Stimulated activated CD4-positive, alpha-beta T cell treated with anti-CD3 and anti-CD28 coated beads, Interleukin-2, amount 100 ng/mL, for 24 hours (primary cell): ENCODE data around the gene CPVL.

Experiments
- DNase-seq, 2 donors: peaks; one replicate each; pipeline ENCODE4 v3.0.0-alpha.2; 2020

CPVL gene

DNA sequence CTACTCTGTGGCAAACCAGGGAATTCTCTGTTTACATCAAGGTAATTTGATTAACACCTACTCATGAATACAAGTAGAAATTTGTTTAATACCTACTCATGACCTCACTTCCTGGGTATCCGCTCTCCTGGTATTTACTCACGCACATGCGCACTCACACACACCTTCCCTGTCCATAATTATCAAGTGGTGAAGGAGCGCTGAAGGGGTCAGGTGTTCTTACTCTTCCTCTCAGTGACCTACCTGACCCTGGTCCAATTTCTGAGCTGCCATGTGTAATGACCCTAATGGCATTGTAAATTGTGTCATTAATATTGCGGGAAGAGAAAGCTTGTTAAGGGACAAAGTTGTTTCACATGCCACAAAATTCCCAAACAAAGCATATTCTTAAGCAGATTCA lies 146.9 kb downstream of the CPVL start:
- DNase-seq = no peak

GRCh38 chr7:28998105-28998504 lies 148.2 kb downstream of the CPVL start:
- no peak for DNase-seq

- DNase-seq = no peak
Measured at GRCh38 chr7:28996836-28997235, 149.5 kb downstream of the CPVL start.

DNA sequence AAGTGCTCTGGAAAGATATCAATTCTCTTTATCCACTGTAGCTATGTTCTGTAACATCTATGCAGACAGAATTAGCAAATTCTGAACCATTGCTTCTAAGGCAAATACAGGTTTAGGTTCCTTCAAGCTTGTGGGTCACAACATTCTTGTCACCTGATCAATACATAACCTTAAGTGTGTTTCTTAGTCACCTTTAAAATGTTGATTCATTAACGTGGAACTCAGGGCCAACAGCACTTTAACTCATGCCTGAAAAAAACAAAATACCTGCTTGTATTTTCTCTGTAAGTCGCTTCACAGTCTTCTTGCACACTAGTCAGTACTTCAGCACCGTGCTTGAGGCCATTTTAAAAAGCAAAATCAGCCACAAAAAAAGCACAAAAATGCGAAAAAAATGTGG lies 153.0 kb downstream of the CPVL start:
- no peak for DNase-seq

DNA sequence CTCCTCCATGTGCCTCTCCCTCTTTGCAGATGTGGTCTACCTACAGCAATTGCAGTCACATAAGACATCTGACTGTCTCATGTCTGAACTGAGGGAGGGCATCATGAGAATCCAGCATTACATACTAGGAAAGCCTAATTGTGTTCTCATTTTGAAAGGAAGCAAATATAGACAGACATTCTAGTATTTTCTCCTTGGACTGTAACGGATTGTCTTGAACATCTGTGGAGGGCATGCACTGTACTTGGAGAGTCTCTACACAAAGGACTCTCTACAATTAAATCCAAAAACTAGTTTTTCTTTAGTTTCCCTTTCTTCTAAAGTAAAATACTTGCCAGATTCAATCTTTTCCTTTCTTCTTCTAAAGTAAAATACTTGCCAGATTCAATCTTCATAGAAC lies 153.5 kb downstream of the CPVL start:
- no peak for DNase-seq

DNA sequence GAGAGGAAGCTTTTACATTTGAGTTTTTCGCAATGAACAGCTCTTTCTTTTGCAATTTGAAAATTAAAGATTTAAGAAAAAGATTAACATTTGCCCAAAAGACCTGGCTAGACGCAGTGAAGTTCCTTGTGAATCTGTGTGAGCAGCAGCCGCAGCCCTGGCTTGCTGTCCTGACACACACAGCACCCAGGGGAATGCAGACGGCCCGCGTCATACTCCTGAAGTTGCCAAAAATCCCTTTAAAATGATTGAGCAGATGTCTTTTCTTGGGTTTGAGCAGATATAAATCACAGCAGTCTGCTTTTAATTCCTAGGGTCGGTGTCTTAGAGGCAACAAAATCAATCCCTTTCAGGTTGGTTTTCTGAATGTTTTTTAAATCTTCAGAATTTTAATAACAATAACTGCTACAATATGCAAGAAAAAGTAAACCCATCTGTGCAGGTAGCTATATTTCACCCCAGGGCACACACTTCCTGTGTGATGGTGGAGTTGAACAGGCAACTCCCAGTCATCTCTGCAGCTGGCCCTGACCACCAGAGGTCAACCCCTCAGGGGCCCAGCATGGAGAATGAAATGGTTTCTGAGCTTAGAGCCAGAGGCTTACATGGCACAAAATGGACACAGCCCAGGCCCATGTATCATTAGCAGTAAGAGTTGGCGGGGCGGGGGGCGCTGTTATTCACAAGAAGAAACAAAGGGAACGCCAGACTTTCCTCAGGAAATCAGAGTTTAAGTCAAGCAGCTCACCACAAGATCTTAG lies 156.0 kb downstream of the CPVL start:
- no peak for DNase-seq

DNA sequence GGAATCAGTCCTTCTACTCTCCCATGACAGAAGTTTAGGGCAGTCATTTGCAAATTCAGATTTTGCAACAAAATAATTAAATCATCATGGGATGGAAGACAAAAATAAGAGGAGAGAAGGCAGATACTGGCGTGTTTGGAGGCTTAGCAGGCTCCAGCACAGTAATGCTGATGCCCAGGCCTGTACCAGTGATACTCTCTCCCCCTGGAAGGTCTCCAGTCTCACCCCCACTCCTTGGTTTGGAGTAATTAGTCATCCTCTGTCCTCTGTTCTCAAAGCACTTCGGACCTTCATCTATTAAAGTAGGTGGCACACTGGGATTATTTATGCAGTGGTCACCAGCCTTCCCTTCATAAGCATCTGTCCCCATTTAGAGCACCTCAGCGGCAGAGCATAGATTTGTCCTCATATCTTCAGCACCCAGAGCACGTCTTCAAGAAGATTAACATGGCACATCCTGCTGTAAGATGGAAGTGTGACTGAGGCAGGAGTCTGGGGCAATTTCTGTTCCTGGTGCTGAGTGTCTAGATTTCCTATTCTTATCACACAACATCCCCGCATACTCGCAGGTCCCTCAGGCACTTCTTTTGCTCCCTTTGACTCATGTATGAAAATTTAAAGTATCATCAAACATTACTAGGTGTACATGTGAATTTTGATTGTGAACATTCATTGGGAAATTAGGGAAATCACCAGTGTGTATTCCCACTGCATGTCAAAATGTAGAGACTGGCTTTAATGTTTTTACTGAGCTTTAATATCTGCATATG lies 156.9 kb downstream of the CPVL start:
- no peak for DNase-seq

GRCh38 chr7:28988810-28989209 lies 157.5 kb downstream of the CPVL start:
- no peak for DNase-seq

- no peak for DNase-seq
Measured at GRCh38 chr7:28988091-28988490, 158.2 kb downstream of the CPVL start.

GRCh38 chr7:28986765-28987110 lies 159.6 kb downstream of the CPVL start:
- DNase-seq = no peak

- DNase-seq = no peak
Measured at GRCh38 chr7:28986028-28986764, 160.1 kb downstream of the CPVL start.

DNA sequence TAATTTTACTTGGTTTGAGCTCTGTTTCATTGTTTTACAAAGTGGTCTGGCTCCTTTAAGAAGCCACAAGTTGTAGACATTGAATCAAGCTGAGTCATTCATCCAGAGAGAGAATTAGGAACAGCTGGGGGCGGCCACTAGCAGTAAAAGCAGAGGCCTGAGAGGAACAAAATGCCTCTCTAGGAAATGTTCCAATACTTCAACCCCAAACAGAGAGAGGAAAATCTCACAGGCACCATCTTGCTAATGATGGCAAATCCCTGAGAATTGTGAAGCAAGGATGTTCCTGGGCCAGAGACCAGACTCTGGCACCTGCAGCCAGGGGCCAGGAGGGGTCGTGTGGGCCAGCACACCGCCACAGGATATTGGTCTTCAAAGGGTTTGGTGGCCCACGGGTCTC lies 161.7 kb downstream of the CPVL start:
- no peak for DNase-seq

- no peak for DNase-seq
Measured at GRCh38 chr7:28984217-28984616, 162.1 kb downstream of the CPVL start.

DNA sequence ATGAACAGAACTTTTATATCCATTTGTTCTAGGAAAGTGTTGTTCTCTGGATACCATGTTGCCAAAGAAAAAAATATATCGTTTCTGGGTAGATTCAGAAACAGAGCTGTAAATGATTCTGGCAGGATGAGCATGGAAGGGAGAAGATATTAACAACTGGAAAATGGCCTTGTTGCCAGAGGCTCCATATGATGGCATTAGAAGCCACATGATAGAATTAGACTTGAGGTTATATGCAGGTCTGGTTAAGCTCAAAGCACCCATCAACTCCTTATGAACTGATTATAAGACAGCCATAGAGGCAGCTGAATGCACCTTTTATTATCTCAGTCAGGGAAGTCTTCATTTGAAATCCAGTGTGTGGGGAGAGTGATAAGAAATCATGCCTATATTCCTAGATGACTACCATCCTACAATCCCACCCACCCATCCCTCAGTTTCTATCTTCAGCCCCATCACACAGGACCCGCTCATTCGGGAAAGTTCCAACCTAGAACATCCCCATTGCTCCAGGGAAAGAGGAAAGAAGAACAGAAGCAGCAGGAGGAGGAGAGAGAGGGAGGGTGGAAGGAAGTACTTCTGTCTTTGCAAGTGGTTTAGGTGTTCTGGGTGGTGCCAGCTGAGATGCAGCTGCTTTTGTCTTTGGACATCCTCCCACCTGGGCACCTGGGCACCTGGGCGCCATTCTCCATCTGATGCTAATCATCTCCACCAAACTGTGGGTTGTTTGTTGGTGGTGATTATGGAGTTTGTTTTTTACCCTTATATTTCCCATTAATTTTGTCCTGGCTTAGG lies 162.7 kb downstream of the CPVL start:
- no peak for DNase-seq

GRCh38 chr7:28981161-28981465 lies 165.2 kb downstream of the CPVL start:
- no peak for DNase-seq

- no peak for DNase-seq
Measured at GRCh38 chr7:28980451-28981160, 165.7 kb downstream of the CPVL start.

DNA sequence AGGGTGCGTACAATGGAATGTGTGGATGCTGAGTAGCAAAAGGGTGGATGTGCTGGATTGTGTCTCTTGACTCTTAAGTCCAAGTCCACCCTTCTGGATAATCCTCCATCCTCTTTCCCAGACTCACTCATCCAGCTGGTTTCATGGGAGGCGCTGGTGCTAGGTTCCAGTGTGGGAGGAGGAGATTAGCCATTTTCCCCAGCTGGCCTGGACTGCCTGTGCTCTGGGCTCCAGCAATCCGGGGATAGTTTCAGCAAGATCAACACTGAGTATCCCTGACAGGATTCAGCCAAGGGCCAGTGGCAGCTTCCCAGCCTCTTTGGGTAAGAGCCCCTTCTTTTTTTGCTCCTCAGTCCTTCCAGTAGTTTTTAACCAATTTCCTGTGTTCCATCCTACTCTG lies 166.6 kb downstream of the CPVL start:
- no peak for DNase-seq

- DNase-seq = no peak
Measured at GRCh38 chr7:28977881-28978280, 168.5 kb downstream of the CPVL start.

DNA sequence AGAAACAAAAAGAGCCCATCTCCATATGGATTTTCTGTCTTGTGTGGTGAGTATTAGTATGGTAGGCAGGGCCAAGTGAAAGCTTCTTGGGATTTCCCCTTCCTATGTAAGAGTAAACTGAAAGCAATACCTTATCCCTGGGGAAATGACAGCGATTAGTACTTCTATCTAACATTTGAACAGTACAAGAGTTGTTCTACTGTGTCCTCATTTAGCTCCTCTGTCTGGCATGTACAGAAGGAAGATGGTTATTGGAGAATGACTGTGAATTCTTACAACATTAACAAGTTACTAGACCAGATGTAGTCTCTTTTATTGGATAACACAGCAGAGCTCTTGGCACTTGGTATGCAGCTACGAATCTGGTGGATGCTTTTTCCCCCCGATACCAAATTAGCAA lies 170.3 kb downstream of the CPVL start:
- no peak for DNase-seq

DNA sequence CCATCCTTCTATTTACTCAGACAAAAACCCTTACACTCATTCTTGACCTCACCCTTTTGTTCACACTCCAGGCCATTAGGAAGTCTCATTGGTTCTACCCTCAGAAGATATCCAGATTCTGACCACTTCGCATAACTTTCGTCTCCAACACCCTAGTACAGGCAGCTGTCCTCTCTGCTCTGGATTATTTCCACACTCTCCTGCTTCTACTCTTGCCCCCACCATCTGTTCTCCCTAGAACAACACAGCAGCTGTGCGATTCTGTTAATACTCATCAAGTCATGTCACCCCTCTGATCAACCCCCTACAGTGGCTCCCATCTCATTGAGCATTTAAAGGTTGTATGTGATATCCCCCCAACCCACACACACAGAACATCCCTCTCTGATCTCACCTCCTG lies 172.7 kb downstream of the CPVL start:
- no peak for DNase-seq

DNA sequence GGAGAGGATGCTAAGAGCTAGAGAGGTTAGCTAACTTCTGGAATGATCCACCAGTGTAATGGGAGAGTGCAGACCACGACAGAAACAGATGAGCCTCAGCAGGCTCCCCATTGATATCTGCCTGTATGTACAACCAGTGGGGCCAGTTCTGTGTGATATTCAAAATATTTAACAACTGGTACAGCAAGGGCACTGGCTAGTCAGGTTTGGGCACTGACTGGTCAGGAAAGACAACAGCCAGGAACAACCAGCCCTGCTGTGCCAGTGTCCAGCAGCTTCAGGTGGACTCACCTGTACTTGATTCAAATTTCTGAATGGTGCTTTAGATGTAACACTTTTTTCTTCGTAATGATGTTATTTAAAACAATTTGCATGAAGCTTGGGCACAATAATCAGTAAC lies 182.3 kb downstream of the CPVL start:
- DNase-seq = no peak

DNA sequence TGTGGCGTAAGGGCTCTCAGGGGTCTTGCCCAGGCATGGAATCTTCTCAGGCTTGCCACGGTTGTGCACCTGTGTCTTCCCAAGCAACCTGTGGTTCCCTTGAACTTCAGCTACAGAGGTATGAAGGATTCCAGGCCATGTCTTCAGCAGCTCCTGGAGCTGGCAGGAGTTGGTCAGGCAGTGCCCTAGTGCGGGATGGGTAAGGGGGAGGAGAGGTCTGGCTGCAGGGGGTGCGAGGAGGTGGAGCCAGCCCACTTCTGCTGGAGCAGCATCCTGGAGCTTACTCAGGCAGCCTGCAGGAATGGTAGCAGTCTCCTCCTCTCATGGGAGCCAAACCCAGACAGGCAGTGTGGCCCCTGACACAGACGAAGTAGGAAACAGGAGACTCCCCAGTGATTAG lies 184.4 kb downstream of the CPVL start:
- DNase-seq = no peak
